H1 (cell line): Measurements from ENCODE around the gene IPO11. TPM values are rescaled to one million over a fixed set of nuclear protein-coding genes. Genes with fewer than 3 reads are reported as not detected.

Source experiments
- CHD7 ChIP-seq: fragments of 300-600 bp; sonication (generic); IDR thresholded peaks from 2 replicates; pipeline ENCODE4 v1.7.1; 2012; ENCODE audit warnings: low read length, moderate library complexity, mild to moderate bottlenecking, inconsistent platforms; ENCODE audit not compliant: insufficient replicate concordance
- polyA plus RNA-seq, 7 experiments: library from polyadenylated mRNA; depleted of rRNA in 3 of 7; stranded (reverse) in 5 of 7; unstranded in 2 of 7; fragments of >200 nt in 5 of 7; fragments of 200-250 nt in 2 of 7; gene quantifications; 1 replicate in 5 of 7; 2 replicates in 1 of 7; 4 replicates in 1 of 7; pipeline versions ENCODE4 v1.2.1 to v1.2.3, GENCODE V29; 2011 to 2013; ENCODE audit warnings: missing spikeins in 2 of 7, mixed read lengths in 2 of 7
- total RNA-seq: library from RNA; stranded (reverse); fragmentation: NEBNext Ultra II Directional; extraction: Animal tissue kit (Norgen Biotek cat#: 25700); gene quantifications from 2 replicates; pipeline ENCODE4 v1.2.1, GENCODE V29; 2021

The IPO11 gene
- total and polyA plus RNA-seq, 2 of the 8 experiments (the other 6 are each of a cell fraction or from before 2014, with no cell fraction given): 23.6 to 64.4 TPM

GRCh38 chr5:62647241-62647640 is 234.7 kb downstream of the IPO11 start (continued):
- no peak for TF ChIP-seq CHD7
- TF ChIP-seq, all 59 proteins: peak for 0
